GM11168 (cell line): Measurements from ENCODE around the gene SLC22A4.

Experiments
- in situ Hi-C: fragments of 300-500 bp; cut with MboI; formaldehyde crosslinking; loops from one replicate; pipeline ENCODE4 v1.12.0; 2022; ENCODE audit warnings: low sequenced_read_pairs; ENCODE audit not compliant: unreplicated experiment

The SLC22A4 gene

GRCh38 chr5:132261881-132262845 lies 32.0 kb upstream of the SLC22A4 start:
- in situ Hi-C loops: loop anchor here (25.0 kb wide), 1 partner anchor 250 kb away; no protein-coding TSS in a partner anchor

DNA sequence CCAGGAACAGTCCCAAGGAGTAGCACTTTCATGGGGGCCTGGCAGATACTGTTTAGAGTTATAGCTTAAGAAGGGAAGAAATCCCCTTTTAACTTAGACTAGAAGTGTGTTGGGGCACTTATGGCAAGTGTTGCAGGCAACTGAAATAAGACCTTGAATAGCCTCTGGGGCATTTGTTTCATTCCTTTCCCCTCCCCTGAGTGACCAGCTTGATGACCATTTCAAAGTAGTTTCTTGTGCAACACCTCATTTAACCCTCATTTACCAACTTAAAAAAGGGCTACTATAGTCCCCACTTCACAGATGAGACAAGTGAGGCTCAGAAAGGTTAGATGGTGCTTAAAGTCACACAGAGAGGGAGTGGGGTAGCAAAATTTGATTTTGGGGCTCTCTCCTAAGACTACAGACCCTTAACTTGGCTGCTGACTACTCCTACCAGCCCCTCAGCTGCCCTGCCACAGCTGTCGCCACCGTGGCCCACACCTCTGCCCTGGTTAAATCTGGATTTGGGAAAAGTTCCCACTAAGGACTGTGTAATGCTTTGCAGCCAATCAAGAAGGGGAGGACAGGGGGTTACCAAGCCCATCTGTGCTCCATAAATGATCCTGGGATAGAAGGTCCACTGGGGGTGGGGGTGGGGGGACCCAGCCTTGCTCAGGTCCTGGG lies 31.2 kb upstream of the SLC22A4 start:
- in situ Hi-C loops: loop anchor here (25.0 kb wide), 1 partner anchor 249 kb away; no protein-coding TSS in a partner anchor

DNA sequence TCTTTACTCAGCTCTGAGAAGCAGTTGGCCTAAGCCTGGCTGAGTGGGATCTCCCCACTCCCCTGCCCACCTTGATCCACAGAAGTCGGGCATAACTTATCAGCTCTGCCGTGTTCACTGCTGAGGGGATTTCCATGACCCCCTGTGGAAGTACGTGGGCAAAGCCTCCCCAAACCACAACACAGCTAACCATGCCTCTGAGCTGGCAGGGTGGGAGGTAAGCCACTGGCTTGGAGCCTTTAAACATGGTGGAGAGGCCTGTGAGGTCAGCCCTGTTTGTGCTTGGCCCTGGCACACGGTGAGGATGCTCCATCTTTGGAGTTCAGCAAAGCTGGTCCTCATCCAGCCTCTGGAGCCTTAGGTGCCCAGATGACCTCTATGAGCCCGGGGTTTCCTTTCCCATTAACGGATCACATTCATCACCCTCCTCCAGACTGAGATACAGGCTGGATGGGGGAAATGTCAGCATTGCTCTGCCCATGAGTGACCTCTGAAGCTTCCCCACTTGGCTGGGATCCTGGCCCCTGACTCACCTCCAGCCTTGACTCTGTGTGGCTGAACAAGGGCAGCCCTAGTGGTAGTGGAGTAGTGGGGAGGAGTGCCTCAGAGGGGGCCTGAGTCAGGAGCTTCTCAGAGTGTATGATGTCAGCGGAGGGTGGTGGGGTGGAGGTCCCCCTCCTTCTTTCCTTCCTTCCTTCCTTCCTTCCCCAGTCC lies 30.5 kb upstream of the SLC22A4 start:
- in situ Hi-C loops: loop anchor here (25.0 kb wide), 1 partner anchor 249 kb away; no protein-coding TSS in a partner anchor

DNA sequence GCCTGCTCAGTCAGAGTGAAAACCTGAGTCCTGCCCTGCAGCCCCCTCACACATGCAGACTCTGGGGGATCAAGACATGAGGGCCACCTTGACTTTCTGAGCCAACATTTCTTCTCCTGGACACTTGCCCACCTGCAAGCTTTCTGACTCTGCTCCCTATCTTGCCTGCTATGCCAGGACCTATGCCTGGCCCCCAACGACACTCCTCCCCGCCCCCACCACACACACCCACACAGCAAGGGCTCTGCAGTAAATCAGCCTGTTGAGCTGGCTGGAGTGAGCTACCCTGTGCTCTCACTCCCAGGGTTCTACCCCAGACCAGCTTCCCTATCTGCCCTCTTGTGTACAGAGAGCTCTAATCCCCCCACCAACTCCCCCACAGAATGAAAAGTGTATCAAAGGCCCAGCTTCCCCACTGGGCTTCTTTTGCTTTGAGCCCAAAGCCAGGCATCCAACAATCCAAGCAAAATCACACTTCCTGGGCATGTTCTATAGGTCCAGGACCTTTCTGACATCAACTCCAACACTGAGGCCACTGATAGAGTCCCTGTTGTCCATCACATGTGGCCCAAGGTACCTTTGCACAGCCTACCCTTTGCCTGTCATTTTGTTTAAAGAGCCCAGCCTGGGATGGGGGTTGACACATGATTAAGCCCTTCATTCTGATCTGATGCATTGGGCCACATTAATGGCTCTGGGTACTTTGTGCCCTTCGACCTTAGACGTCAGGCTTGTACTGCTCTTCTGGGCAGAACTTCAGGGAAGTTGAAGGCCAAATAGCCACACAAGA lies 29.5 kb upstream of the SLC22A4 start:
- in situ Hi-C loops: loop anchor here (25.0 kb wide), 1 partner anchor 248 kb away; no protein-coding TSS in a partner anchor

DNA sequence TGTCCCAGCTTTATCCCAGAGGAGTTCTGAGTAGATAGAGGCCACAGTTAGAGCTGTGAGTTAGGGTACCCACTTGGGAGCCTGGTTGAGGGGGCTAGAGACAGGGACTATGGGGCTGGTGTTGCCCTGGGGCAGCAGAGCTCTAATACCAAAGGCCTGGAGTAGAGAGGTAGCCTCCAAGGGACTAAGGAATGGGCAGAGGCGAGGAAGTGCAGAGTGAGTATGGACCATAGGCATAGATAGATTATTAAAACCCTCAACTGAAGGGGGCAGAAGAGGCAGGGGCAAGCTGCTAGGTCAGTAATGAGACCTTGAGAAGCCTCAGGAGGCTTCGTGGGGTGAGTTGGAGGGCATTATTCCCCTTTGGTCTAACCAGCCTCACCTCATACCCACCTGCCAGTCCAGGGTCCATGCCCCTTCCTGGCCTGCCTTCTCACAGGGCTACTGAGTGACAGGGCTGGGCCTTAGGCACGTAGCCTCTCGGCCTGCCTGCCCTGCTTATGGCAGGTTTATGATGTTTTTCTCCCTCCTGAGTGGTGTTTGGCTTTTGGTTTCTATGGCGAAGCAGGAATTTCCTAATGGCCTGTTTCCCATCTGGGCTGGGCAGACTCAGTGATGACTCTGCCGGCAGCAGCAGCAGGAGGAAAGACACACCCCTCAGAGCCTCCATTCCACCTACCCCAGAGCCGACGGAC lies 28.7 kb upstream of the SLC22A4 start:
- in situ Hi-C loops: loop anchor here (25.0 kb wide), 1 partner anchor 247 kb away; no protein-coding TSS in a partner anchor

- in situ Hi-C loops: loop anchor here (25.0 kb wide), 1 partner anchor 246 kb away; no protein-coding TSS in a partner anchor
Measured at GRCh38 chr5:132266031-132266835, 28.0 kb upstream of the SLC22A4 start.

DNA sequence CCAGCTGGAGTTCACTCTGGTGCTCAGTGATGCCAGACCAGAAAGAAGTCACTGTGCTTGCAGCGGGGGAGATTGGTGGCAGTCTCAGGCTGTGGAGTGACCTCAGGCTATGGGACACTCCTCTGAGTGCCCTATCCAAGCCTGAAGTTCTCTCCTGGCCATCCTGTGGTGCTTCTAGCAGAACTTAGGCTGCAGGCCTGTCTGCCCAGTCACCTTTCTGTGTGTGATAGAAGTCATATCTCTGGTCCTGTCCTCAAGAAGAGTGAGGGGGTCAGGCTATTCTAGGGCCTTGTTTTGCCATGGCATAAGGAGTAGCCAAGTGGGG lies 27.4 kb upstream of the SLC22A4 start:
- in situ Hi-C loops: loop anchor here (25.0 kb wide), 1 partner anchor 246 kb away; no protein-coding TSS in a partner anchor

GRCh38 chr5:132267166-132267739 lies 26.9 kb upstream of the SLC22A4 start:
- in situ Hi-C loops: loop anchor here (25.0 kb wide), 1 partner anchor 245 kb away; no protein-coding TSS in a partner anchor

DNA sequence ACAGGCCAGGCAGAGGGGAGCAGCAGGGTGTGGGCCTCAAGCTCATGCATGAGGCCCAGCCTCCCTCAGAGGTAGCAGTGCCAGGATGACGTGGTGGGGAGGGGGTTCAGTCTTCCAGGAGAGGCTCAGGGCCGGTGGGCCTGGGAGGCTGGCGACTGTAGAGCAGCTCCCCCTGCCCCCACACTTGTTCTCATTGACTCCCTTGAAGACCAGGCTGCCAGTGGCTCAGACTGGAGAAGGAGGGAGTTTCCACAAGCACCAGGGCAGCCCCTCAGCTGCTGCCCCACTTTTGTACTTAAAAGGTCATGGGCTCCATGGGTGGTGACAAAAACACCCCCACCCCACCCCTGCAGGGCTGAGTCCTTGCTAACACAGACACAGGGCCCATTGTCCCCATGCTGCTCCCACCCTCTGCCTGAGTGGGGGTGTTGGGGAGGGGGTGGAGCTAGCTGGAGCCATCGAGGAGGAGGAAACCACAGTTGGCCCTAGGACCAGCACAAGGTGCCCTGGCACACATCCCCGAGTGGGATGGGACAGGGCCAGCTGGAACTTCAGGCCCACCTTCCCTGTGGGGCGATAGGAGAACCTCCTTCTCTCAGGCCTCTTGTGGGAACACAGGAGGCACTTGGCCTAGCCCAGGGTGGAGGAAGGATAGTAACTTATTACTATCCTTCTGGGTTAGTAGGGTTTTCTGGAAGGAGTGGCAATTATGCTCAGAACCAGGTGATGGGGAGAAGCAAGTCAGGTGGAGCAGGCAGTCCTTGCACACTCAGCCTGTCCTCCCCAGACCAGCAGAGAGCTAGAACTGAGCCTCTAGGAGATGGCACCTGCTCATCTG lies 26.0 kb upstream of the SLC22A4 start:
- in situ Hi-C loops: loop anchor here (25.0 kb wide), 1 partner anchor 244 kb away; no protein-coding TSS in a partner anchor

- in situ Hi-C loops: loop anchor here (25.0 kb wide), 1 partner anchor 243 kb away; no protein-coding TSS in a partner anchor
Measured at GRCh38 chr5:132268769-132269551, 25.2 kb upstream of the SLC22A4 start.

- in situ Hi-C loops: loop anchor here (25.0 kb wide), 1 partner anchor 243 kb away; no protein-coding TSS in a partner anchor
Measured at GRCh38 chr5:132269635-132270334, 24.4 kb upstream of the SLC22A4 start.

DNA sequence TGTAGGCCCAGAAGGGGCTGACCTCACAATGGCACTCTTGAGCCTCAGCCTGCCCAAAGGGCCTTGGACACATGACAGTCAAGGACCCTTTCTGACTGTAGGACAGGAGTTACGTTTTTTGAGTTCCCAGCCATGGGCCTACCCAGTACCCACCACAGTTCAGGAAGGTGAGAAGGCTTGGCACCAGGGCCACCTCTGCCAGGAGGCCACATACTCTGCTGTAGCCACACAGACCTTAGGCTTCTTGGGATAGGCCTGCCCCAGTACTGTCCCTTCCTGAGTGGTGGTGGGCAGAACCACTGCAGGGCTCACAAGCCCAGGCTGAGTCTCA lies 23.9 kb upstream of the SLC22A4 start:
- in situ Hi-C loops: loop anchor here (25.0 kb wide), 1 partner anchor 242 kb away; no protein-coding TSS in a partner anchor

GRCh38 chr5:132270706-132271105 lies 23.5 kb upstream of the SLC22A4 start:
- in situ Hi-C loops: loop anchor here (25.0 kb wide), 1 partner anchor 242 kb away; no protein-coding TSS in a partner anchor

- in situ Hi-C loops: loop anchor here (25.0 kb wide), 1 partner anchor 241 kb away; no protein-coding TSS in a partner anchor
Measured at GRCh38 chr5:132271251-132272246, 22.6 kb upstream of the SLC22A4 start.
